IMR-90 (cell line): ENCODE results near the gene TMEM200A.

Source experiments
- CEBPB ChIP-seq: IDR thresholded peaks from 2 replicates; pipeline ENCODE4 v1.6.1; 2012; ENCODE audit warnings: low read depth, low read length, improper control_type of control experiment
- CTCF ChIP-seq: conservative IDR thresholded peaks from 2 replicates; pipeline ENCODE4 v1.5.1; 2012; ENCODE audit warnings: mild to moderate bottlenecking, low read depth, low read length, improper control_type of control experiment
- MAFK ChIP-seq: IDR thresholded peaks from 2 replicates; pipeline ENCODE4 v1.6.1; 2012; ENCODE audit warnings: low read depth, low read length, improper control_type of control experiment
- MXI1 ChIP-seq: IDR thresholded peaks from 2 replicates; pipeline ENCODE4 v1.6.1; 2012; ENCODE audit warnings: low read depth, mild to moderate bottlenecking, low read length, moderate library complexity, borderline replicate concordance
- POLR2A ChIP-seq: IDR thresholded peaks from 2 replicates; pipeline ENCODE4 v1.6.1; 2012; ENCODE audit warnings: mild to moderate bottlenecking, low read depth, low read length
- RAD21 ChIP-seq: IDR thresholded peaks from 2 replicates; pipeline ENCODE4 v1.6.1; 2012; ENCODE audit warnings: low read length, improper control_type of control experiment
- RFX5 ChIP-seq: IDR thresholded peaks from 2 replicates; pipeline ENCODE4 v1.8.0; 2012; ENCODE audit warnings: low read depth, mild to moderate bottlenecking, low read length, moderate library complexity

GRCh38 chr6:130373992-130374391 is 8.2 kb downstream of the TMEM200A start:
- TF ChIP-seq MXI1 = no peak
- TF ChIP-seq RFX5 = no peak
- no peak for TF ChIP-seq POLR2A
- TF ChIP-seq CTCF = no peak
- no peak for TF ChIP-seq MAFK
- no peak for TF ChIP-seq CEBPB
- no peak for TF ChIP-seq RAD21
